Keratinocyte (primary cell): ENCODE measurements around the gene RFTN1. TPM values are rescaled to one million over a fixed set of nuclear protein-coding genes. Genes with fewer than 3 reads are reported as not detected.

Source experiments
- DNase-seq: peaks from one replicate; pipeline ENCODE4 v3.0.0-alpha.2; 2011; ENCODE audit warnings: low read depth, missing footprints, low spot score
- FAIRE-seq: peaks from 2 replicates; lab custom pipeline; 2011; peaks lifted over from hg19 to GRCh38; lab: Jason Lieb, UNC
- H2AFZ ChIP-seq: 2 replicates; pipeline ENCODE4 v1.6.0; 2012; ENCODE audit warnings: low read length, control low read depth, inconsistent platforms; ENCODE audit not compliant: control insufficient read depth
- H3K27ac ChIP-seq: 2 replicates; pipeline ENCODE4 v1.5.1; 2011; ENCODE audit warnings: low read length; ENCODE audit not compliant: control insufficient read depth, insufficient read depth
- H3K27me3 ChIP-seq: 3 replicates; pipeline ENCODE4 v1.6.0; 2011; ENCODE audit warnings: low read length; ENCODE audit not compliant: control insufficient read depth, insufficient read depth; ENCODE audit errors: extremely low read depth
- H3K36me3 ChIP-seq, 2 experiments: 2 replicates in 1 of 2; 3 replicates in 1 of 2; pipeline ENCODE4 v1.5.1; 2011; ENCODE audit warnings: low read length in 2 of 2, mild to moderate bottlenecking in 1 of 2; ENCODE audit not compliant: control insufficient read depth in 2 of 2, insufficient read depth in 2 of 2; ENCODE audit errors: extremely low read depth in 1 of 2
- H3K4me1 ChIP-seq: 3 replicates; pipeline ENCODE4 v1.5.1; 2011; ENCODE audit warnings: low read length; ENCODE audit not compliant: control insufficient read depth, insufficient read depth; ENCODE audit errors: extremely low read depth
- H3K4me2 ChIP-seq: 3 replicates; pipeline ENCODE4 v1.6.0; 2011; ENCODE audit warnings: low read depth, low read length; ENCODE audit not compliant: control insufficient read depth, insufficient read depth; ENCODE audit errors: extremely low read depth
- H3K4me3 ChIP-seq, 3 experiments: fragments of 200-600 bp in 1 of 3; sonication (generic) in 1 of 3; 2 replicates in 2 of 3; 3 replicates in 1 of 3; pipeline ENCODE4 v1.5.1; 2011 to 2016; ENCODE audit warnings: low read length in 3 of 3, mild to moderate bottlenecking in 3 of 3, control low read depth in 2 of 3, inconsistent platforms in 1 of 3, low read depth in 1 of 3, mixed read lengths in 1 of 3, mixed run types in 1 of 3, moderate library complexity in 1 of 3; ENCODE audit not compliant: control insufficient read depth in 2 of 3, insufficient read depth in 2 of 3; ENCODE audit errors: extremely low read depth in 1 of 3
- H3K79me2 ChIP-seq: 2 replicates; pipeline ENCODE4 v1.6.0; 2012; ENCODE audit warnings: low read length; ENCODE audit not compliant: control insufficient read depth, insufficient read depth
- H3K9ac ChIP-seq: 3 replicates; pipeline ENCODE4 v1.6.0; 2011; ENCODE audit warnings: low read length; ENCODE audit not compliant: control insufficient read depth, insufficient read depth; ENCODE audit errors: extremely low read depth
- H3K9me1 ChIP-seq: 3 replicates; pipeline ENCODE4 v1.6.0; 2011; ENCODE audit warnings: low read length; ENCODE audit not compliant: control insufficient read depth, insufficient read depth; ENCODE audit errors: extremely low read depth
- H3K9me3 ChIP-seq: 2 replicates; pipeline ENCODE4 v1.5.1; 2012; ENCODE audit warnings: low read depth, low read length; ENCODE audit not compliant: control insufficient read depth
- H4K20me1 ChIP-seq: 3 replicates; pipeline ENCODE4 v1.6.0; 2011; ENCODE audit warnings: low read length; ENCODE audit not compliant: control insufficient read depth, insufficient read depth; ENCODE audit errors: extremely low read depth
- EZH2 ChIP-seq: IDR thresholded peaks from one replicate; pipeline ENCODE4 v1.6.1; 2012; ENCODE audit warnings: inconsistent platforms, mild to moderate bottlenecking, low read length, moderate library complexity
- dilution Hi-C: fragments of 300-500 bp; cut with MboI; formaldehyde crosslinking; loops from one replicate; pipeline ENCODE4 v1.7.0; 2020; ENCODE audit warnings: low sequenced_read_pairs; ENCODE audit not compliant: extremely low pct_ligation_motif_present
- polyA plus RNA-seq, 5 experiments: library from polyadenylated mRNA; depleted of rRNA in 3 of 5; stranded (reverse) in 3 of 5; stranded (forward) in 1 of 5; unstranded in 1 of 5; fragments of >200 nt; gene quantifications; 1 replicate in 1 of 5; 2 replicates in 3 of 5; 3 replicates in 1 of 5; pipeline versions ENCODE4 v1.2.1 to v1.2.3, GENCODE V29; 2011 to 2012; ENCODE audit warnings: missing spikeins in 2 of 5, low read depth in 1 of 5, low replicate concordance in 1 of 5
- TF ChIP-seq, protein P1 (sequence below), 3 experiments: IDR thresholded peaks in 1 of 3; conservative IDR thresholded peaks in 1 of 3; optimal IDR thresholded peaks in 1 of 3; 2 replicates in 2 of 3; 3 replicates in 1 of 3; pipeline versions ENCODE3 to v1.5.1; 2011; ENCODE audit warnings: low read length in 3 of 3, mild to moderate bottlenecking in 3 of 3, moderate library complexity in 2 of 3, control low read depth in 1 of 3, inconsistent platforms in 1 of 3; ENCODE audit not compliant: insufficient read depth in 2 of 3; ENCODE audit errors: extremely low read depth in 1 of 3

The RFTN1 gene
- polyA plus RNA-seq, 1 donor (not counting 4 experiments of a cell fraction or from before 2014, with no cell fraction given) = 18.0 TPM

DNA sequence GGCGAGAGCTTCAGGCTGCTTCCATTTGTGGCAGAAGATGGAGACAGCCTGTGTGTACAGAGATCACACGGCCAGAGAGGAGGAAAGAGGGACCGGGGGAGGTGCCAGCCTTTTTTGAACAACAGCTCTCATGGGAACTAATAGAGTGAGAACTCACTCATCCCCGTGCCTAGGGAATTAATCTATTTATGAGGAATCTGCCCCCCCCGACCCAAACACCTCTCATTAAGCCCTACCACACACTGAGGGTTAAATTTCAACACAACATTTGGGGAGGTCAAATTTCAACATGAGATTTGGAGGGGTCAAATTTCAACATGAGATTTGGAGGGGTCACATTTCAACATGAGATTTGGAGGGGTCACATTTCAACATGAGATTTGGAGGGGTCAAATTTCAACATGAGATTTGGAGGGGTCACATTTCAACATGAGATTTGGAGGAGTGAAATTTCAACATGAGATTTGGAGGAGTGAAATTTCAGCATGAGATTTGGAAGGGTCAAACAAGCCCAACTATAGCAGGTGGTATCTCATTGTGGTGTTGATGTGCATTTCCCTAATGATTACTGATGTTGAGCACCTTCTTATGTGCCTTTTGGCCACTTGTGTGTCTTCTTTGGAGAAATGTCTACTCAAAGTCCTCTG, 20.6 kb upstream of the RFTN1 start:
- no peaks in the 10 kb centered on the region for H3K9me3 ChIP-seq
- H3K9ac ChIP-seq = no peak overlapping the region
- TF ChIP-seq, protein P1, sequence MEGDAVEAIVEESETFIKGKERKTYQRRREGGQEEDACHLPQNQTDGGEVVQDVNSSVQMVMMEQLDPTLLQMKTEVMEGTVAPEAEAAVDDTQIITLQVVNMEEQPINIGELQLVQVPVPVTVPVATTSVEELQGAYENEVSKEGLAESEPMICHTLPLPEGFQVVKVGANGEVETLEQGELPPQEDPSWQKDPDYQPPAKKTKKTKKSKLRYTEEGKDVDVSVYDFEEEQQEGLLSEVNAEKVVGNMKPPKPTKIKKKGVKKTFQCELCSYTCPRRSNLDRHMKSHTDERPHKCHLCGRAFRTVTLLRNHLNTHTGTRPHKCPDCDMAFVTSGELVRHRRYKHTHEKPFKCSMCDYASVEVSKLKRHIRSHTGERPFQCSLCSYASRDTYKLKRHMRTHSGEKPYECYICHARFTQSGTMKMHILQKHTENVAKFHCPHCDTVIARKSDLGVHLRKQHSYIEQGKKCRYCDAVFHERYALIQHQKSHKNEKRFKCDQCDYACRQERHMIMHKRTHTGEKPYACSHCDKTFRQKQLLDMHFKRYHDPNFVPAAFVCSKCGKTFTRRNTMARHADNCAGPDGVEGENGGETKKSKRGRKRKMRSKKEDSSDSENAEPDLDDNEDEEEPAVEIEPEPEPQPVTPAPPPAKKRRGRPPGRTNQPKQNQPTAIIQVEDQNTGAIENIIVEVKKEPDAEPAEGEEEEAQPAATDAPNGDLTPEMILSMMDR (optimal IDR thresholded peaks at IDR 0.05 in 1 of 3, IDR thresholded peaks at IDR 0.05 in 1 of 3, conservative IDR thresholded peaks at IDR 0.05 in 1 of 3; ENCODE audit: extremely low read depth in 1 of 3, insufficient read depth in 2 of 3, low read length in 3 of 3) = no peak
- no peak for TF ChIP-seq EZH2
- no peaks in the 10 kb centered on the region for H4K20me1 ChIP-seq
- no peak overlapping the region for H2AFZ ChIP-seq
- H3K9me1 ChIP-seq = no peaks in the 10 kb centered on the region
- DNase-seq (no peak), FAIRE-seq (no peak)
- H3K36me3 ChIP-seq = no peaks in the 10 kb centered on the region
- H3K4me3 ChIP-seq = no peak overlapping the region
- H3K27me3 ChIP-seq = peaks cover 41% of the 10 kb centered on the region
- dilution Hi-C loops = no loop called here
- no peak overlapping the region for H3K4me2 ChIP-seq
- H3K4me1 ChIP-seq = no peaks in the 10 kb centered on the region
- no peak overlapping the region for H3K27ac ChIP-seq
- no peaks in the 10 kb centered on the region for H3K79me2 ChIP-seq

DNA sequence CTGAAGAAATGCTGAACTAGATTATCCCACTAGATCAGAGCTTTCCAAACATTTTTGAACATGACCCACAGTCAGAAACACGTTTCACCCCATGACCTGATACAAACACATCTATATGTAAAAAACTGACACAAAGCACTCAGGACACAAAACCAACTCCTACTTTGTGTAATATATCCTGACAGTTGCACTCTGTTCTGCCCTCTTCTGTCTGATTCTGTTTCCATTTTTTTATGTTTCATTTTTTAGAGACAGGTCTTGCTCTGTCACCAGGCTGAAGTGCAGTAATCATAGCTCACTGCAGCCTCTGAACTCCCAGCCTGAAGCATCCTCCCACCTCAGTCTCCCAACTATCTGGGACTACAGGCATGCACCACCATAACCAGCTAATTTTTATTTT, 15.8 kb upstream of the RFTN1 start:
- TF ChIP-seq, protein P1 (optimal IDR thresholded peaks at IDR 0.05 in 1 of 3, IDR thresholded peaks at IDR 0.05 in 1 of 3, conservative IDR thresholded peaks at IDR 0.05 in 1 of 3; ENCODE audit: extremely low read depth in 1 of 3, insufficient read depth in 2 of 3, low read length in 3 of 3) = no peak
- TF ChIP-seq EZH2 = no peak

More for the DNA sequence above, 15.8 kb upstream of the RFTN1 start:
- Histone ChIP-seq H3K27me3 (peaks cover 29% of the 10 kb centered on the region), H3K9me1 (no peaks in the 10 kb centered on the region), H4K20me1 (no peaks in the 10 kb centered on the region), H3K9me3 (no peaks in the 10 kb centered on the region), H3K4me3 (no peak overlapping the region), H3K4me1 (no peaks in the 10 kb centered on the region), H2AFZ (no peak overlapping the region), H3K27ac (no peak overlapping the region), H3K9ac (no peak overlapping the region), H3K79me2 (no peaks in the 10 kb centered on the region), H3K4me2 (no peak overlapping the region), H3K36me3 (no peaks in the 10 kb centered on the region)
- dilution Hi-C loops = no loop called here
- no peak for DNase-seq
- FAIRE-seq = no peak
